Activated B cell treated with CpG ODN at 0.5 μM for 24 hours (primary cell): ENCODE results near the gene TCEAL3. TPM values are rescaled to one million over a fixed set of nuclear protein-coding genes. Genes with fewer than 3 reads are reported as not detected.

Experiments used
- ATAC-seq: fragments of 200-7000 bp; cut with Tn5 transposase; one replicate; pipeline ENCODE4 v1.10.0; 2021; ENCODE audit warnings: low read depth, mild to moderate bottlenecking, moderate library complexity
- CTCF ChIA-PET: fragments of 350-600 bp; sonication (Branson Sonifier 250); formaldehyde crosslinking; loops from one replicate; lab custom pipeline; 2021; ENCODE audit warnings: antibody characterized with exemption; lab: Charles Lee
- POLR2A ChIA-PET: fragments of 350-600 bp; sonication (Branson Sonifier 250); formaldehyde crosslinking; loops from one replicate; lab custom pipeline; 2021; ENCODE audit warnings: antibody characterized with exemption; lab: Charles Lee
- DNase-seq: peaks from one replicate; pipeline ENCODE4 v3.0.0; 2022
- H3K27ac Mint-ChIP-seq: one replicate; pipeline ENCODE4 v1.8.0; 2020; ENCODE audit warnings: mixed read lengths
- H3K27me3 Mint-ChIP-seq: one replicate; pipeline ENCODE4 v1.8.0; 2021; ENCODE audit warnings: mixed read lengths
- H3K36me3 Mint-ChIP-seq: one replicate; pipeline ENCODE4 v1.8.0; 2021; ENCODE audit warnings: low read depth, mixed read lengths
- H3K4me1 Mint-ChIP-seq: one replicate; pipeline ENCODE4 v1.8.0; 2021; ENCODE audit warnings: mixed read lengths
- H3K4me3 Mint-ChIP-seq: one replicate; pipeline ENCODE4 v1.8.0; 2020; ENCODE audit warnings: mild to moderate bottlenecking, mixed read lengths
- H3K9me3 Mint-ChIP-seq: one replicate; pipeline ENCODE4 v1.8.0; 2020; ENCODE audit warnings: mixed read lengths
- CTCF ChIP-seq: fragments of 200-600 bp; IDR thresholded peaks from one replicate; pipeline ENCODE4 v1.8.0; 2022; ENCODE audit warnings: antibody characterized with exemption, mild to moderate bottlenecking
- intact Hi-C: fragments of 100-400 bp; cut with micrococcal nuclease; formaldehyde crosslinking; loops from one replicate; pipeline ENCODE4 v1.15.1; 2024
- total RNA-seq: library from RNA; stranded (reverse); gene quantifications from 2 replicates; pipeline ENCODE4 v1.2.3, GENCODE V29; 2022

TCEAL3 gene
- total RNA-seq, 1 donor from 2014 or later: 8.5 TPM

DNA sequence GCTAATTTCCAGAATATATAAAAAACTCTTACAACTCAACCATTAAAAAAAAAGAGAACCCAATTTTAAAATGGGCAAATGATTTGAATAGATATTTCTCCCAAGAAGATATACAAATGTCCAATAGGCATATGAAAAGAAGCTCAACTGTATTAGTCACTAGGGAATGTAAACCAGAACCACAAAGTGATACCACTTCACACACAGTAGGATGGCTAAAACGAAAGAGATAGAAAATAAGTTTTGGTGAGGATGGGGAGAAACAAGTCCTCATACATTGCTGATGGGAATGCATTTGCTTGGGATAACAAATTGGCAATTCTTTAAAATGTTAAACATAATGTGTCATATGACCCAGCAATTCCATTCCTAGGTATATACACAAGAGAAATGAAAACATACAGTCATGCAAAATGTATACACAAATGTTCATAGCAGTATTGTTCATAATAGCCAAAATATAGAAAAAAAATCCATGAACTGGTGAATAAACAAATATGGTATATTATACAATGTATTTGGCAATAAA, 5.7 kb downstream of the TCEAL3 start:
- no peaks in the 10 kb centered on the region for H3K9me3 Mint-ChIP-seq
- no peak for ATAC-seq
- intact Hi-C loops: no loop called here
- H3K4me1 Mint-ChIP-seq: peaks cover under 1% of the 10 kb centered on the region
- no peak overlapping the region for H3K27ac Mint-ChIP-seq
- CTCF ChIA-PET: no interaction called here
- no peak for TF ChIP-seq CTCF
- DNase-seq: no peak
- H3K4me3 Mint-ChIP-seq: no peak overlapping the region
- no peaks in the 10 kb centered on the region for H3K27me3 Mint-ChIP-seq
- POLR2A ChIA-PET: no interaction called here
- no peaks in the 10 kb centered on the region for H3K36me3 Mint-ChIP-seq

GRCh38 chrX:103614999-103615398, 7.2 kb downstream of the TCEAL3 start:
- POLR2A ChIA-PET: no interaction called here

GRCh38 chrX:103615781-103616371, 8.1 kb downstream of the TCEAL3 start:
- POLR2A ChIA-PET: no interaction called here
- intact Hi-C loops: no loop called here
- Mint-ChIP-seq H3K9me3 (no peaks in the 10 kb centered on the region), H3K36me3 (no peaks in the 10 kb centered on the region), H3K27ac (no peak overlapping the region), H3K4me1 (no peaks in the 10 kb centered on the region), H3K27me3 (no peaks in the 10 kb centered on the region), H3K4me3 (no peak overlapping the region)
- ATAC-seq (no peak), DNase-seq (no peak)
- TF ChIP-seq CTCF: no peak
- CTCF ChIA-PET: no interaction called here

More at GRCh38 chrX:103614999-103615398, 7.2 kb downstream of the TCEAL3 start:
- no peak for DNase-seq
- Mint-ChIP-seq H3K36me3 (no peaks in the 10 kb centered on the region), H3K27ac (no peak overlapping the region), H3K9me3 (no peaks in the 10 kb centered on the region), H3K4me3 (no peak overlapping the region), H3K4me1 (no peaks in the 10 kb centered on the region), H3K27me3 (no peaks in the 10 kb centered on the region)
- ATAC-seq: no peak
- intact Hi-C loops: no loop called here
- CTCF ChIA-PET: no interaction called here
- TF ChIP-seq CTCF: no peak

- DNase-seq: no peak
- Mint-ChIP-seq H3K27me3 (no peaks in the 10 kb centered on the region), H3K27ac (no peak overlapping the region), H3K36me3 (no peaks in the 10 kb centered on the region), H3K4me1 (no peaks in the 10 kb centered on the region), H3K4me3 (no peak overlapping the region), H3K9me3 (no peaks in the 10 kb centered on the region)
- CTCF ChIA-PET: no interaction called here
- POLR2A ChIA-PET: no interaction called here
- TF ChIP-seq CTCF: no peak
- no peak for ATAC-seq
- intact Hi-C loops: no loop called here
Observed at GRCh38 chrX:103616676-103617186, 9.0 kb downstream of the TCEAL3 start.

DNA sequence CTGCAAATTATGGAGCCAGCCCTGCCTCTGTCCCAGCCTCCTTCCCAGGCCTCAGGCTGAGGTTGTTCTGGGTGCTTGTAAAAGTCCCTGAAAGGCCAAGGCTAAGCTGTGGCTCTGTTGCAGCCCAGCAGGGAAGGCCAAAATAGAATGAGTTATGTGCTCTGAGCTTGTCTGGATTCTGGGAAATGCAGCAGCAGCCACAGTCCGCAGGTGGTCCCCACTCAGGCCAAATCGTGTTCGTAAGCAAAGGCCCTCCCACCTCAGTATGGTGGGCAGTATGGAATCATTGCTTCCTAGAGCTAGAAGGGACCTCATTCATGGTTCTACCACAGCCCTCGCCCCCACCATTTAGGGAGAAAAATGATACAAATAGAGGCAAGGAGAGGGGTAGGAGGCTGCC, 16.3 kb downstream of the TCEAL3 start:
- ChIA-PET CTCF (no interaction called here), POLR2A (no interaction called here)
- no peak for TF ChIP-seq CTCF
- no peak for ATAC-seq
- Mint-ChIP-seq H3K36me3 (no peaks in the 10 kb centered on the region), H3K27me3 (no peaks in the 10 kb centered on the region), H3K4me1 (peaks cover 9% of the 10 kb centered on the region), H3K4me3 (no peak overlapping the region), H3K9me3 (no peaks in the 10 kb centered on the region), H3K27ac (no peak overlapping the region)
- no peak for DNase-seq
- intact Hi-C loops: loop anchor here (10.0 kb wide), 1 partner anchor 69 kb away; no protein-coding TSS in a partner anchor
